Neural cell (in vitro differentiated cells): ENCODE measurements around the gene P2RX6. TPM values are rescaled to one million over a fixed set of nuclear protein-coding genes. Genes with fewer than 3 reads are reported as not detected.

Experiments used
- H2AFZ ChIP-seq: fragments of 200-600, 300-800 bp; sonication (generic), shearing (Covaris generic); 2 replicates; pipeline ENCODE4 v1.6.0; 2014; ENCODE audit warnings: low read depth, mild to moderate bottlenecking, antibody characterized with exemption, low read length, moderate library complexity
- H3F3A ChIP-seq: fragments of 200-600 bp; shearing (Covaris generic); 2 replicates; pipeline ENCODE4 v1.6.1; 2016; ENCODE audit warnings: mild to moderate bottlenecking, moderate library complexity, mixed read lengths, antibody characterized with exemption, low read length; ENCODE audit not compliant: insufficient read depth, poor library complexity, severe bottlenecking
- H3K27ac ChIP-seq: fragments of 200-600, 300-800 bp; sonication (generic), shearing (Covaris generic); 2 replicates; pipeline ENCODE4 v1.5.1; 2014; ENCODE audit warnings: mild to moderate bottlenecking, low read length, moderate library complexity
- H3K27me3 ChIP-seq: fragments of 300-800, 200-600 bp; sonication (generic), shearing (Covaris generic); 2 replicates; pipeline ENCODE4 v1.6.0; 2014; ENCODE audit warnings: mild to moderate bottlenecking, low read depth, low read length, moderate library complexity; ENCODE audit not compliant: insufficient read depth
- H3K36me3 ChIP-seq: fragments of 300-800, 200-600 bp; sonication (generic), shearing (Covaris generic); 2 replicates; pipeline ENCODE4 v1.5.1; 2014; ENCODE audit warnings: mild to moderate bottlenecking, antibody characterized with exemption, low read length, moderate library complexity; ENCODE audit not compliant: insufficient read depth
- H3K4me2 ChIP-seq: fragments of 300-800, 200-600 bp; sonication (generic), shearing (Covaris generic); 2 replicates; pipeline ENCODE4 v1.6.0; 2014; ENCODE audit warnings: mild to moderate bottlenecking, low read length
- H3K4me3 ChIP-seq: fragments of 300-800, 200-600 bp; sonication (generic), shearing (Covaris generic); 2 replicates; pipeline ENCODE4 v1.5.1; 2014; ENCODE audit warnings: mild to moderate bottlenecking, low read length, moderate library complexity
- H3K79me2 ChIP-seq: fragments of 200-600 bp; shearing (Covaris generic); replicated peaks from 2 replicates; pipeline ENCODE4 v1.6.0; 2014; ENCODE audit warnings: mild to moderate bottlenecking, low read length, moderate library complexity; ENCODE audit not compliant: insufficient read depth
- H3K9ac ChIP-seq: fragments of 300-800, 200-600 bp; sonication (generic), shearing (Covaris generic); 2 replicates; pipeline ENCODE4 v1.6.1; 2016; ENCODE audit warnings: mild to moderate bottlenecking, low read length, mixed read lengths
- H3K9me2 ChIP-seq: fragments of 200-600 bp; shearing (Covaris generic); 2 replicates; pipeline ENCODE4 v1.6.1; 2016; ENCODE audit warnings: mild to moderate bottlenecking, low read length, mixed read lengths; ENCODE audit not compliant: insufficient read depth
- H3K9me3 ChIP-seq: fragments of 200-600, 300-800 bp; sonication (generic), shearing (Covaris generic); 2 replicates; pipeline ENCODE4 v1.6.1; 2016; ENCODE audit warnings: mild to moderate bottlenecking, mixed run types, low read length, moderate library complexity, mixed read lengths
- H4K20me1 ChIP-seq: fragments of 200-600 bp; shearing (Covaris generic); 2 replicates; pipeline ENCODE4 v1.6.1; 2016; ENCODE audit warnings: mild to moderate bottlenecking, mixed run types; ENCODE audit not compliant: insufficient read depth
- EP300 ChIP-seq: fragments of 450-650 bp; conservative IDR thresholded peaks from 2 replicates; pipeline ENCODE4 v1.6.1; 2014; ENCODE audit warnings: antibody characterized with exemption, mild to moderate bottlenecking, moderate library complexity; ENCODE audit not compliant: poor library complexity, severe bottlenecking
- EZH2 ChIP-seq: fragments of 200-600, 300-800 bp; shearing (Covaris generic), sonication (generic); IDR thresholded peaks from 2 replicates; pipeline ENCODE4 v1.6.1; 2014; ENCODE audit warnings: antibody characterized with exemption, low read length, borderline replicate concordance, mild to moderate bottlenecking; ENCODE audit not compliant: insufficient read depth, poor library complexity, severe bottlenecking
- MXI1 ChIP-seq: fragments of 450-650 bp; conservative IDR thresholded peaks from 2 replicates; pipeline ENCODE4 v1.6.1; 2014; ENCODE audit warnings: antibody characterized with exemption, mild to moderate bottlenecking; ENCODE audit not compliant: poor library complexity, severe bottlenecking
- POLR2AphosphoS5 ChIP-seq: IDR thresholded peaks from 2 replicates; pipeline ENCODE4 v1.6.1; 2012
- RAD21 ChIP-seq: fragments of 450-650 bp; conservative IDR thresholded peaks from 2 replicates; pipeline ENCODE4 v1.6.1; 2014; ENCODE audit warnings: antibody characterized with exemption, mild to moderate bottlenecking, moderate library complexity
- SMC3 ChIP-seq: fragments of 450-650 bp; conservative IDR thresholded peaks from 2 replicates; pipeline ENCODE4 v1.6.1; 2014; ENCODE audit warnings: antibody characterized with exemption, mild to moderate bottlenecking, moderate library complexity; ENCODE audit not compliant: poor library complexity
- TAF1 ChIP-seq: IDR thresholded peaks from 2 replicates; pipeline ENCODE4 v1.6.1; 2012; ENCODE audit warnings: low read depth
- polyA plus RNA-seq: library from polyadenylated mRNA; depleted of rRNA; stranded (reverse); fragments of >200 nt; gene quantifications from 2 replicates; pipeline ENCODE4 v1.2.3, GENCODE V29; 2014
- TF ChIP-seq, protein P1 (sequence below): fragments of 450-650 bp; IDR thresholded peaks from 2 replicates; pipeline ENCODE4 v1.5.1; 2014; ENCODE audit warnings: antibody characterized with exemption, mild to moderate bottlenecking, moderate library complexity; ENCODE audit not compliant: poor library complexity, severe bottlenecking
- TF ChIP-seq, protein P2 (sequence below): IDR thresholded peaks from 2 replicates; pipeline ENCODE4 v1.6.1; 2012; ENCODE audit warnings: borderline replicate concordance

Gene P2RX6
- polyA plus RNA-seq, 1 donor from 2014 or later, result 0.17 TPM

DNA sequence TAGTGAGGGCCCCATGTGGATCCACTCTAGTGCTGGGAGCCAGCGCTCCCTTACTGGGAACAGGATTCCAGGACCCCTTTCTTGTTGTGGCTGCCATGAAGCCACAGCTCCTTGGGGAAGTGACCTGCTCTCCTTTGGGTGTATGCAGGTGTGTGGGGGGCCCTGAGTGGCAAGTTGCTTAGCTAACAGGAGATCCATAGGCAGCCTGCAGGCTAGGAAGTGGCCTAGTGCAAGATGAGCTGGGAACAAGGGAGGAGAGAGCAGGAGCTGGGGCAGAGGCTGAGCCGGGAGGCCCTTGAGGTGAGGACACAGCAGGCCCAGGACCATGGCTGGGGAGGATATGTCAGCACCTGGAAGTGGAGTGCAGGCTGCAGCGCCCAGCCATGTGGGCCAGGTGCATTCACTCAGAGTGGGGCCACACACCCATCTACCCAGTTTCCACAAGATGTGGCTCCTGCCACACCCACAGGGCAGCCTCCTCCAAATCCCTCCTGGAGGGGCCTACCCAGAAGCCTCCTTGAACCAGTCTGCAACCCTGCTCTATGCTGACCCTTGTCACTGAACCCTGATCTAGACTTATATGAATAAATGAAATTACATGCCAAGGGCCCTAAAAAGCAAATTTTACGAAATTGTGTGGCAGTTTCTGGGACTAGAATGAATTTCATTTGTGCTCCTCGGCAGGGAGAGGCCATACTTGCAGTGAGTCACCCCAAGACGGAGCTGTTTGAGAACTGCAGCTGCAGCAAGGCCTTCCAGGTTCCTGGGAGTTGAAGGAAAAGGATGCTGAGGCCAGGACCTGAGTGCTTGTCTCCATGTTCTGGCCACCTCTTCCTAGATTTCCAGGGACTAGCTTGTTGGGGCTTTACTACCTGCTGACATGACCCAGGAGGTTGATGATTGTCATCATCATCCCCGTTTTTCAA, 16.3 kb upstream of the P2RX6 start:
- H3K9ac ChIP-seq, result no peak overlapping the region
- no peak overlapping the region for H3K4me2 ChIP-seq
- H3K36me3 ChIP-seq, result no peaks in the 10 kb centered on the region
- no peaks in the 10 kb centered on the region for H3K9me3 ChIP-seq
- H4K20me1 ChIP-seq, result no peaks in the 10 kb centered on the region
- no peaks in the 10 kb centered on the region for H3K27me3 ChIP-seq
- no peak overlapping the region for H3K27ac ChIP-seq
- H3K4me3 ChIP-seq, result no peak overlapping the region
- no peaks in the 10 kb centered on the region for H3K9me2 ChIP-seq
- H3F3A ChIP-seq, result no peaks in the 10 kb centered on the region
- TF ChIP-seq POLR2AphosphoS5 (no peak), RAD21 (no peak), MXI1 (no peak), SMC3 (no peak), EZH2 (no peak), TAF1 (no peak), EP300 (no peak)
- TF ChIP-seq, protein P1, sequence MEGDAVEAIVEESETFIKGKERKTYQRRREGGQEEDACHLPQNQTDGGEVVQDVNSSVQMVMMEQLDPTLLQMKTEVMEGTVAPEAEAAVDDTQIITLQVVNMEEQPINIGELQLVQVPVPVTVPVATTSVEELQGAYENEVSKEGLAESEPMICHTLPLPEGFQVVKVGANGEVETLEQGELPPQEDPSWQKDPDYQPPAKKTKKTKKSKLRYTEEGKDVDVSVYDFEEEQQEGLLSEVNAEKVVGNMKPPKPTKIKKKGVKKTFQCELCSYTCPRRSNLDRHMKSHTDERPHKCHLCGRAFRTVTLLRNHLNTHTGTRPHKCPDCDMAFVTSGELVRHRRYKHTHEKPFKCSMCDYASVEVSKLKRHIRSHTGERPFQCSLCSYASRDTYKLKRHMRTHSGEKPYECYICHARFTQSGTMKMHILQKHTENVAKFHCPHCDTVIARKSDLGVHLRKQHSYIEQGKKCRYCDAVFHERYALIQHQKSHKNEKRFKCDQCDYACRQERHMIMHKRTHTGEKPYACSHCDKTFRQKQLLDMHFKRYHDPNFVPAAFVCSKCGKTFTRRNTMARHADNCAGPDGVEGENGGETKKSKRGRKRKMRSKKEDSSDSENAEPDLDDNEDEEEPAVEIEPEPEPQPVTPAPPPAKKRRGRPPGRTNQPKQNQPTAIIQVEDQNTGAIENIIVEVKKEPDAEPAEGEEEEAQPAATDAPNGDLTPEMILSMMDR, result no peak
- TF ChIP-seq, protein P2, sequence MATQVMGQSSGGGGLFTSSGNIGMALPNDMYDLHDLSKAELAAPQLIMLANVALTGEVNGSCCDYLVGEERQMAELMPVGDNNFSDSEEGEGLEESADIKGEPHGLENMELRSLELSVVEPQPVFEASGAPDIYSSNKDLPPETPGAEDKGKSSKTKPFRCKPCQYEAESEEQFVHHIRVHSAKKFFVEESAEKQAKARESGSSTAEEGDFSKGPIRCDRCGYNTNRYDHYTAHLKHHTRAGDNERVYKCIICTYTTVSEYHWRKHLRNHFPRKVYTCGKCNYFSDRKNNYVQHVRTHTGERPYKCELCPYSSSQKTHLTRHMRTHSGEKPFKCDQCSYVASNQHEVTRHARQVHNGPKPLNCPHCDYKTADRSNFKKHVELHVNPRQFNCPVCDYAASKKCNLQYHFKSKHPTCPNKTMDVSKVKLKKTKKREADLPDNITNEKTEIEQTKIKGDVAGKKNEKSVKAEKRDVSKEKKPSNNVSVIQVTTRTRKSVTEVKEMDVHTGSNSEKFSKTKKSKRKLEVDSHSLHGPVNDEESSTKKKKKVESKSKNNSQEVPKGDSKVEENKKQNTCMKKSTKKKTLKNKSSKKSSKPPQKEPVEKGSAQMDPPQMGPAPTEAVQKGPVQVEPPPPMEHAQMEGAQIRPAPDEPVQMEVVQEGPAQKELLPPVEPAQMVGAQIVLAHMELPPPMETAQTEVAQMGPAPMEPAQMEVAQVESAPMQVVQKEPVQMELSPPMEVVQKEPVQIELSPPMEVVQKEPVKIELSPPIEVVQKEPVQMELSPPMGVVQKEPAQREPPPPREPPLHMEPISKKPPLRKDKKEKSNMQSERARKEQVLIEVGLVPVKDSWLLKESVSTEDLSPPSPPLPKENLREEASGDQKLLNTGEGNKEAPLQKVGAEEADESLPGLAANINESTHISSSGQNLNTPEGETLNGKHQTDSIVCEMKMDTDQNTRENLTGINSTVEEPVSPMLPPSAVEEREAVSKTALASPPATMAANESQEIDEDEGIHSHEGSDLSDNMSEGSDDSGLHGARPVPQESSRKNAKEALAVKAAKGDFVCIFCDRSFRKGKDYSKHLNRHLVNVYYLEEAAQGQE, result no peak
- no peak overlapping the region for H2AFZ ChIP-seq
- peaks cover 3% of the 10 kb centered on the region for H3K79me2 ChIP-seq

DNA sequence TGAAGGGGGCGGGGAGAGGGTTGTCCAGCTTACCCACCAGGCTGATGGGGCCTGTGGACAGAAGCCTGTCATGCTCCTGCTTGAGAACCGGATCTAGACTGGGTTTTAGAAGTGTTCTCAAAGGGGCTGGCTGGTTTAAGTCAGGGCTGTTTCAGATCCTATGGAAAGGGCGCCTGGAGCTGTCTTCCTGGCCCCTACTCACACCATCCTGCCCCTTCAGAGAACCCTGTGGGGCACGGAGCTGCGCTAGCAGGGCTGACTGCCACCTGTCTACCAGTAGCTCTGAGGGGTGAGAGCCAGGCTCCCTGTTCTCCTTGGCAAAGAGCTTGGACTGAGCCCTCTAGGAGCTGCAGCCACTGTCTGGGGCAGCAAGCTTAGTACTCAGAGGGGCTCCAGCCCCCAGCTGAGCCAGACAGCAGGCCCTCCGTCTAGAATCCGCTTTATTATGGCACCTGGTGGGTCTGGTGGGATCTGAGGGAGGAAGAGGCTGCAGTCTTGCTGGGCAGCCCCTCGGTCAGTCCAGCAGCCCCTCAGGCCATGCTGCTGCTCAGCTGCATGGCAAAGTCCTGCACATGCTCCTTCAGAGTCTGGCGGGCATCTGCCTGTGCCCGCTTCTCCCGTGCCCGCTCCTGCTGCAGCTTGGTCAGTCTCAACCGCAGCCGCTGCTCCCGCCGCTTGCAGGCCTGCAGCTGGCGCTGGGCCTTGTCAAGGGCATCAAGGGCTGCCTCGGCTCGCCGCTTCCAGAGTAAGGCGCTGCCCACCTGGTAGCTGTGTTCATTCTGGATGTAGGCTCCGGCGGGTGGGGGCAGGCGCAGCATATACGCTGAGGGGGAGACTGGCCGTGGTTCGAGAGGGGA, 15.4 kb upstream of the P2RX6 start:
- TF ChIP-seq, protein P1, result no peak
- TF ChIP-seq RAD21 (no peak), TAF1 (no peak), SMC3 (no peak), MXI1 (no peak), POLR2AphosphoS5 (no peak)
- TF ChIP-seq, protein P2, result no peak
- Histone ChIP-seq H3K27me3 (no peaks in the 10 kb centered on the region), H3K4me3 (peak overlapping the region; percentile 69), H3K9me3 (no peaks in the 10 kb centered on the region), H3K9me2 (no peaks in the 10 kb centered on the region), H3F3A (no peaks in the 10 kb centered on the region), H3K27ac (no peak overlapping the region), H3K4me2 (no peak overlapping the region), H4K20me1 (no peaks in the 10 kb centered on the region), H3K79me2 (peaks cover 3% of the 10 kb centered on the region), H3K36me3 (no peaks in the 10 kb centered on the region), H2AFZ (no peak overlapping the region), H3K9ac (no peak overlapping the region)
